DMS53 treated with DMSO at 0.1 percent for 48 hours (cell line): ENCODE results near the gene RPS3.
"Not testable (repeated sequence)": the region's sequence is repeated elsewhere in the genome, so short reads cannot be mapped to it uniquely, and the experiment has no call there.

Experiments
- DNase-seq: peaks from one replicate; lab custom pipeline; 2025; ENCODE audit not compliant: unreplicated experiment; lab: John Stamatoyannopoulos, UW

RPS3 gene

DNA sequence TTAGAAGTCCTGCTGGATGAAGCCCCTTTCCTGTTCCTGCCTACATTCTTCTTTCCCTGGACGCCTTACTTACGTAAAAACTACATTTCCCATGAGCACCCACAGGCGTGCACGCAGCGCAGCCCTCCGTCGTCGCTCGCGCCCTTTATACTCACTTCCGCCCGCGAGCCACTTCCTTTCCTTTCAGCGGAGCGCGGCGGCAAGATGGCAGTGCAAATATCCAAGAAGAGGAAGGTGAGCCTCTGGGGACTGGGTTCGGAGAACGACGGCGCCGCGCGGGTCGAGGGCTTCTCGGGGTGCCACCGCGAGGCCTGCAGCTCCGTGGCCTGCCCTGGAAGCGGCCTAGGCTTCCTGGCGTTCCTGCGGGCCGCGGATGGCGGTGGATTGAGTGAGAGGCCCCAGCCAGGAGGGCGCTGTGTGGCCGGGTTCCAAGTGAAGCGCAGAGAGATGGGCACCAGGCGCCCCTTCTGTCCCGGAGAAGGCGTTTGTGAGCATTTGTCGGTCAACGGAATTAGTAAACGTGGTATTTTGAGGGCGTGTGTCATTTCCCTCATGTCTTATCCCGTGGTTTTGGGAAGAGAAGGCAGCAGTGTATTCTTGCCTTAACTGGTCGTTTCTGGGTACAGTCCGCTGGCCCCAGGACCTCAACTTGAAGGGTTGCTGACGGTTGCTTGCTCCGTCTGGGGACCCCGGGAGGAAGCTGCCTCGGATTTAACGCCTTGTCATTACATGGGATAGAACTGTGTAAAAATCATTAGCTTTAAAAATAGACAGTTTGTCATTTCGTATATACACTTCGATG, at the start of gene RPS3:
Gene RPS3 (plus strand): TSS at position 175 of the 802 bp plus-strand sequence. CDS start 30 bp downstream, at position 205.
- DNase-seq = peak; percentile 96

DNA sequence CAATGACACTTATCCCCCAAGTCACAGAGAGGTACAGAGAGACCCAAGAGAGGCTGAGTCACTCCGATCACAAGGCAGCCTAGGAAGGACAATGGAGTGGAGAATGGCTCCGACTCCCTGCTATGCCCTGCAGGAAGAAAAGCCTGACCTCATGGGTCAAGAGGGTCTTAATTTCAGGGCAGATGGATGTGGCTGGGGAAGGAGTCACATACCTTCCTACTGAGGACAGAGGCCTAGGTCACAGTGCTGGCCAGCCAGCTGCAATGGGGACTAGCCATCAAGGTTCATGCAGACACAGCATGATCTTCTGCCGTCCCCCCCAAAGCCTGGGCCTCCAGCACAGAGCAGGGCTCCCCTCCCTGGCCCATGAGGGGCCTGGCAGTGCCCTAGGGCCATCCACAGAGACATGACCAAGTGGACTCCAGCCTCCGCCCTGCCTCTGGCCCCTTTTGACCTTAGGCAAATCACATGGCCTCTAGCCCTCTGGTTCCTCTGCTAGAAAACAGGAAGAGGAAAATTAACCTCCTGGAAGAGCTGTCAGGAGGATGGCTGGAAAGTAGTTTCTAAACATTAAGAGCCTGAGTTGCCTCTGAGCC, 49.7 kb upstream of the RPS3 start:
- peak; percentile 61 for DNase-seq

DNA sequence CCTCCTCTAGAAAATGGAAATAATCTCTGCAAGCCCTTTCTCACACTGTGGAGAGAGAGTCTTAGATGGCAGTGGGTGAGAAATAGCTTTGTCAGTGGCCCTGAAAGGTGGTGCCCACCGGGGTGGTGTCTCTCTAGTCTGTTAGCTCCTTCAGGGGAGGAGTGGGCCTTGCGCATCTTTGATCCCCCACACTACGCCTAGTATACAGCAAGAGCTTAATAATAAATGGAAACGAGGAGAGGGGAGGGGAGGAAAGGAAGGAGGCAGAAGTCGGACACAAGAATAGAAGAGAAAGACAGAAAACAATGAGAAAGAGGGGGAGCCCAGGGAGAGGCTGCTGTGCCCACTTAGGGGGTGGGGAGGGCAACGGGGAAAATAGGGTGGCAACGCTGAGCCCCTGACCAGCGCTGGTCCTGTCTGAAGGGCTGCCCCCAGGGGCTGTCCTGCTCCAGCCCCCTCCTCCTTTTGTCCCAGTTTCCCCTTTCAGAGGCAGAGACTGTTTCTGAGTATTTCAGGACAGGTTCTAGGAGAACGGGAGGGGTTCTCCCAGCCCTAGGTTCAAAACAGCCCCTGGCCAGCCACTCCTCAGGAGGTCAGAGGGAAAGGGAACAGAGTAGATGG, 49.1 kb upstream of the RPS3 start:
- DNase-seq = no peak

DNA sequence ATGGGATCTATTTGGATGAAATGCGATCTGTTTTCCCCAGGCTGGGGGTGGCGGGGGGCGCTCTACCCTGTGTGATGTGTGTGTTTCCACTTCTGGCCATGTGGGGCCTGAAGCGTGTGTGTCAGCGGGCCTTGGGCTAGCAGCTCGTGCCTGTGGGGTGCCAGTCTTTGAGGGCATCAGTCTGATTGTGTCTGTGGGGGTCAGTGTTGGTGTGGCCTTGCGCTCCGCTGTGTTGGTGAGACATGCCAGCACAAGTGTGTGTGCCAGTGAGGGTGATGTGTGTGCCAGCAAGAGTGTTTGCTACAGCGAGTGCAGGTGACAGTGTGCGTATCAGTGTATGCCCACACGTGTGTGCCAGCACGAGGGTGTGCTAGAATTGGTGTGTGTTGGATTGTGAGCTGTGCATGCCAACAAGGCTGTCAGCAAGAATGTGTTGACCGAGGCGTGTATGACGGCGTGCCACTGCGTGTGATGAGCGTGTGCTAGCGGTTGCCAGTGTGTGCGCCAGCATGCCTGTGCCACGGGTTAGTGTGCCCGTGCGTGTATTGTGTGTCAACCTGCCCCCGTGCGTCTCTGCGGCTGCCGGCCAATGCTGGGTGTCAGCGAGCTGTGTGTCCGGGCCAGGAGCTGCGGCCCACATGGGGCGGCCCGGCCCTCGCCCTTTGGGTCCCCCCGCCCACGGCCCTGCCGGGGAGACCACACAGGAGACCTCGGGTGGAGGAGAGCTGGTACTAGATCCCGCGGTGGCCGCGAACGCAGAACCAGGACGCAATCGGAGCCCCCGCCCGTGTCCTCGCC, 48.4 kb upstream of the RPS3 start:
- peak; percentile 46 for DNase-seq

DNA sequence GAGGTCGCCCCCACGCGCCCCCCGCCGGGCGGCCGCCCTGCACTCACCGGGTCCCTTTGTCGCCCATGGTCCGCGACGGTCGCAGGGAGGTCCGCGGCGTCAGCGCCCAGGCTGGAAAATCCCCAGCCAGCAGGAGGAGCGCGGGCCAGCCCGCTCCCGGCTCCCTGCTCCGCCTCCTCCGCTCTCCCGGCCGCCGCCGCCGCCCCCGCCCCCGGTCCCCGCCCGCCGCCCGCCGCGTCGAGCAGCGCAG, 47.9 kb upstream of the RPS3 start, which contains the start of gene ARRB1:
Gene ARRB1 (minus strand): TSS at position 121 of the 250 bp plus-strand sequence. CDS start 54 bp downstream, at position 67.
- DNase-seq = peak; percentile 77

DNA sequence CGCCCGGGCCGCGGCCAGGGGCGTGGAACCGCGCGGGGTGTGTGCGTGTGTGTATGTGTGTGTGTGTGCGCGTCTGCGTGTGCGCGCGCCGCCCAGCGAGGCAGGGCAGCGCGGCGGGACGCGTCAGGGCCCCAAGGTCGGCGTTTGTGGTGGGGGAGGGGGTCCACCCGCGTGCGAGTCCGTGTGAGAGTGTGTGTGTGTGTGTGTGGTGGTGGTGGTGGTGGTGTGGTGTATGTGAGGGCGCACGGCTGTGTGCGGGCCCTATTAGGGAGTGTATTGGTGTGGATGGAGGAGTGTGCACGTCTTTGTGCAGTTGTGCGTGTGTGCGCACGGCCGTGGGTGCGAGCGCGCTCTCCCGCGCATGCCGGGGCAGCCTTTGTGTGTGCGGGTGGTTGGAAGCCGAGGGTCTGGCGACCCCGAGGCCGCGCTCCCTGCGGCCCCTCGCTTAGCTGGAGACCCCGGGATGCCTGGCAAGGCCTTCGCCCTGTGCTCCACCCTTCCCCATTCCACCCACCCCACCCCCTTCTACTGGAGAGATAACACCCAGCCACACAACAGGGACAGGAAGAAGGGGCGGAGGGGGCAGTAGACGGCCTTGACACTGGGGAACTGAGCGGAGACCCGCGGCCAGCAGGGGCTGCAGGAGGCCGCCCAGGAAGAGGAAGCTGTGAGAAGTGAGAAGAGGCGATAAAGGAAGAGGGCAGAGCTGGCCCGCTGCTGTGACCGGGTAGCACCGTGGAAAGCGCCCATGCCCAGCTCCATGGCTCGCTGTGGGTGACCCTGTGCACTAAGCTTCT, 47.3 kb upstream of the RPS3 start:
- DNase-seq = peak; percentile 77

DNA sequence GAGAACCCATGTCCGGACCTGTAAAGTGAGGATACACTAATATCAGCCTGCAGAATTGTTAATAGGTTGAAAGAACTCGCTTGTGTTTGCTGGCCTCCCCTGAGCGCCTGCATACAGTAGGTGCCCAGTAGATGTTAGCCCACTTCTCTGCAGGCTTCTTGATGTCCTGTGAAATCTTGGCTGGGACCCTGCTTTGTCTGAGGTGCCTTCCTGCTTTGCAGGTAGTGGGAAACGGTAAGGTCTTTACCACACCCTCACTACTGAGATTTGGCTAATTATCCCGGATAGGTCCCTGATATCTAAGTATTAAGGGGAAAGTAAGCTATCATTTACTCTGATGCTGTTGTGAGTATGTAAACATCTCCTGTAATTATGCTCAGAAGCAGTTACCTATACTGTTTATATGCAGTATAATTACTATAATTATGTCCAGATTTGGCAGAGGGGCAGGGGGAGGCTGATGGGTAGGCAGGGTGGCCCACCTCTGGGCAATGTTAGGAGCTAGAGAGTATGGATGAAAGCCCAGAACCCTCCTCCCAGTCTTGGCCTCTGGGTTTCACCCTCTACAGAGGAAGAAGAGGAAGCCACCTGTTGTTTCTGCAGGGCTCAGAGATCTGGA, 46.6 kb upstream of the RPS3 start:
- DNase-seq = no peak

DNA sequence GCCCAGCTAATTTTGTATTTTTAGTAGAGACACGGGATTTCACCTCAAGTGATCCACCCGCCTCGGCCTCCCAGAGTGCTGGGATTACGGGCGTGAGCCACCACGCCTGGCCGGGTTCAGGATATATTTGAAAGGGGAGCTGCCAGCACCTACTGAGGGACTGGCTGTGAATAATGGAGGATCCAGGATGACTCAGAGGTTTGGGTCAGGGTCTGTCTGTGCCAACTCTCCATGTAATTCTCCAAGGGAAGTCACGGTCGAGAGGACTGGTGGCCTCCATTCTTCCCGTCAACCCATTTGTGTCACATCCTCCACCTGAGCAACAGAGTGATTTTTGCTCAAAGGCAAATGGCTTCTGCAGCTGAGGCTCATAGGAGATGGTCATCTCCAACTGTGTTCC, 44.3 kb upstream of the RPS3 start:
- no peak for DNase-seq

DNA sequence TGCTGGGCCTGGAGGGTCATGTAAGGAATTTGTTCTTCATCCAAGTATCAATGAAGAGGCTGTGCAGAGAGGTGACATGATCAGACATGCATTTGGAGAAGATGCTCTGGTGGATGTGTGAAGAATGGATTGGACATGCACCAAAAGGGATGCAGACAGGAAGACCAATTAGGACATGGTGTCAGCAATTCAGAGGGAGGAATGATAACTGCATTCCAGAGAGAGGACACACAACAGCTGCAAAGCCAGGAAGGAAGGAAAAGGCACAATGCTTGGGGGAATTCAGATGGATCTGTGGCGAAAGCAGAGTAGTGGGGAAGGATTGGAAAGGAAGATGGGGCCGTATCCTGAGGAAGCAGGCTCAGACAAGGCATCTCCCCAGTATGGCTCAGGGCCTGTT, 42.7 kb upstream of the RPS3 start:
- DNase-seq = no peak

DNA sequence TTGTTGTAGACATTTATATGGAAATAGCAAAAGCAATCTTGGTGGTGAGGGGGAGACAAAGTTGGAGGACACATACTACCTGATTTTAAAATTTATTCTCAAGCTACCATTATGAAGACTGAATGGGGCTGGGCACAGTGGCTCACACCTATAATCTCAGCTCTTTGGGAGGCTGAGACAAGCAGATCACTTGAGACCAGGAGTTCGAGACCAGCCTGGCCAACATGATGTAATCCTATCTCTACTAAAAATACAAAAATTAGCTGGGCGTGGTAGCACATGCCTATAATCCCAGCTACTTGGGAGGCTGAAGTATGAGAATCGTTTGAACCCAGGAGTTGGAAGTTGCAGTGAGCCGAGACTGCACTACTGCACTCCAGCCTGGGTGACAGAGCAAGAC, 37.0 kb upstream of the RPS3 start:
- DNase-seq = not testable (repeated sequence)

DNA sequence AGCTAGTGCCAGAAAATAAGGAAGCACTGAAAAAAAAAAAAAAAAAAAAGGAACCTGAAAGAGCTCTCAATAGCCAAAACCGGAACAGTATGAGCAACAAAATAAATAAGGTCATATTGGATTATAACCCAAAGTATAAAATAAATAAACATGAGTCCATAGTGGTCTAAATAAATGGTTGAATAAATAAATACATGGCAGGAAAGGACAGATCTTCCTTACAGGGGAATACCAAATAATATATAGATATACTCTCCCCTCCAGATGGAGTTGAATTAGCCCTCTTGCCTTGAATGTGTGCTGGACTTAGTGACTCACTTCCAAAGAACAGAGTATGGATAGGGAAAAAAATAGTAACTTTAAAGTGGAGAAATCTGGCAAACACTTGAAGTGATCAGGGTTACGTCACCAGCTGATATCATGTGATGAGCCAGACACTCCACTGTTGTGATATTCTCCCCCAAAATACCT, 33.6 kb upstream of the RPS3 start:
- DNase-seq = peak; percentile 99

DNA sequence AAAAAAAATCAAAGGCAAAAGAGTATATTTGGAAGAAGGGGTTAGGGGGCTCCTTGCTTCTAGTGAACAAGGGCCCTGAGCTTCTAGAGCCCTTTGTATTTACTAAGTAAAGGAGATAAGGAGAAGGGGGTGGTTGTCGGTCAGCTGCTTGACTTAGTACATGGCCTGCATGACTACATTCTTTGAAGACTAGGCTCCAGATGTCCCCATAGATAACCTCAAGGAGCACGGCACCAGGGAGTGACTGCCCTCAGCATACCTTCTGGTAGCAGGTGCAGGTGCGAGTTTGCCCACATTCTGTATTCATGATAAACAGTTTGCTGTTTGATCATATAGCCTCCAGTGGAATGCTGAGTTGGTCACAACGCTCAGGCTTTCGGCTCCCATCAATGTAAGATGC, 32.5 kb upstream of the RPS3 start:
- DNase-seq = not testable (repeated sequence)

DNA sequence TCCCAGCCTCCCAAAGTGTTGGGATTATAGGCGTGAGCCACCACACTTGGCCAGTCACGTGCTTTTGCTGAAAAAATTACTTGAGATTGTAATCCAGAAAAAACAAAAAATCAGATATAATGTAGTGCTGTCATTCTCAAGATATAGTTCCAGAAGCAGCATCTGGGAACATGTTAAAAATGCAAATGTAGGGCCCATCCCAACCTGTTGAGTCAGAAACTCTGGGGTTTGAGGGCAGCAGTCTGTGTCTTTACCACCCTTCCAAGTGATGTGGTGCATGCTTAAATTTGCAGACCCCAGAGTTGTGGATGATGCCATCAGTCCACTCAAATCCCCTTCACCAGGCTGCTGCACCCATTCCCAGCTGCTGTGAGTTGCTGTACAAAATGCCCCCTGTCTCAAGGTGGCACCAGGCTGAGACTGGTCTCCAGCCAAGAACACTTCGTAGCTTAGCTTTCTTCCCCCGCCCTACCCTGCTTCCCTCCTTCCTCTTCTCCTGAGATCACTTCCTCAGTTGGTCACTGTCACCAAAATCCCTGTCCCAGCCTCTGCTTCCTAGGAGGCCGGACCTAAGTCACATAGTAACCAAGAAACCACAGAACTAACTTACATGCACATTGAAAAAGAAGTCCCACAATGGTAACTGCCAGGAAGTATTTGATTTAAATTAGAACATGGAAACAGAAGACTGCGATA, 29.6 kb upstream of the RPS3 start:
- no peak for DNase-seq

DNA sequence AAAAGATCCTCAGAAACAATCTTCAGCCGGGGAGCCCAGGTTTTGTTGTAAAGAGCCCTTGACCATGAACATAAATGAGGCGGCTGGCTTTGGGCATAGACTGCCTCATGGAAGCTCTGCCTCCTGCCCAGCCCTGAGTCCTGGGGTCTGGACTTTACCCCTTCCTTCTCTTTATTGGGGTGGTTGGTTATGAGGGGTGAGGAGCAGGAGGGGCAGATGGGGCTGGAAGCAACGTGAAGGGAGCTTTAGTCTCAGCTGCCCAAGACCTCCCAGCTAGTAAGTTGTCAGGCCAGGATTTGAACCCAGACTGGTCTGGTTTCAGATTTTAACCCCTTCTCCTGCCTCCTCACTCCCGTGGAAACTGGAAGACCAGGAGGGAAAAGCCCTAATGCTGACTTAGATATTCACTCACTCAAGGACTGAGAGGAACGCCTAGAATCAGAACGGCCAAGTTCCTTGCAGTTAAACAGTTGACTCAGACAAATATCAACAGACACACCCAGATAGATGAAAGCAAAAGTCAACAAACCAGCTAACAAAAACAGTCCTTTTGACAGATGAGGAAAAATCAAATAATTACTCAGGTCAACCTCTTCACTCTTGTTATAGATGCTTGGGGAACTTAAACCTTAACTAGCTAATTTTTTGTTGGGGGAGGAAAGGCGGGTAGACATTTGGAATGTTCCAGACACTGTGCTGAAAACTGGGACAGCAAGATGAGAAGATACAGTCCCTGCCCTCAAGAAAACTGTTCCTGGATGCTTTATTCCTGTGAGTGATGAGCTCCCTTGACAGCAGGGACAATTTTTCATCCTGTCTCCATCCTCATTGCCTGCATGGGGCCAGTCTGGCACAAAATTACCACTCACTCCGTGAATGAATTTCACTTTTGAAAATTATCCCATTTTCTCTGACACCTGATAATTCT, 27.1 kb upstream of the RPS3 start:
- peak; percentile 97 for DNase-seq

DNA sequence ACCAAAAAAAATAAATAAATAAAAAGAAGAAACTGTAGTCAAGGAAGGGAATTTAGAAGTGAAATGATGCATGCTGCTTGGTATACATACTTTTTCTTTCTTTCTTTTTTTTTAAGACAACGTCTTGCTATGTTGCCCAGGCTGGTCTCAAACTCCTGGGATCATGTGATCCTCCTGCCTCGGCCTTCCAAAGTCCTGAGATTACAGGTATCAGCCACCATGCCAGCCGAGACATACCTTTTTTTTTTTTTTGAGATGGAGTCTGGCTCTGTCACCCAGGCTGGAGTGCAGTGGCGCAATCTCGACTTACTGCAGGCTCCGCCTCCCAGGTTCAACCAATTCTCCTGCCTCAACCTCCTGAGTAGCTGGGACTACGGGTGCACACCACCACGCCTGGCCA, 26.1 kb upstream of the RPS3 start:
- no peak for DNase-seq

DNA sequence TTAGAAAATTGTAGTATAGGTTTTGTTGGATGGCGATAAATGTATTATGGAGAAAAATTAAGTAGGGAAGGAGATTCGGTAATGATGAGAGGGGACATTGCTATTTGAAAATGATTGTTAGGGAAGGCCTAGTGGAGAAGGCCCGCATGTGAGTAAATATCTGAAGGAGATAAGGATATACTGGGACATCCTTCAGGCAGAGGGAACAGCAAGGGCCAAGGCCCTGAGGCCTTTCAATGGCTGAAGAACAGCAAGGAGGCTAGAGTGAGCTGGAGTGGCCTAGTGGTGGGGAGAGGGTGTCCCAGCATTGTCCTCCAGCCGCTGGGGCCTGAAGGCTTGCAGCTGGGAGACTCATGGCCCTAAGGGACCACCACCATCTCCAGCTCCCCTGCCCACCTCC, 24.7 kb upstream of the RPS3 start:
- DNase-seq = no peak

DNA sequence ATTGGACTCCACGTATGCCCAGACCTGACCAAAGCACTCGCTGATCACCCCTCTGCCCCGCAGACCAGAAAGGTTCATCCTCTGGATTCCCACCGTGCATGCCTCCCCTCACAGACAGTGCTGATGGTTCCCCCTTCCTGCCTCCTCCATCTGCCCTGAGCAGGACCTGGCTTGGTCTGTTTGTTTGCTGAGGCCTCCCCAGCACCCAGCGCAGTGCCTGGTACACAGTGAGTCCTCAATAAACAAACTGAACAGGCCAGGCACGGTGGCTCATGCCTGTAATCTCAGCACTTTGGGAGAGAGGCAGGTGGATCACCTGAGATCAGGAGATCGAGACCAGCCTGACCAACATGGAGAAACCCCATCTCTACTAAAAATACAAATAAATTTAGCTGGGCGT, 23.7 kb upstream of the RPS3 start:
- DNase-seq = no peak

DNA sequence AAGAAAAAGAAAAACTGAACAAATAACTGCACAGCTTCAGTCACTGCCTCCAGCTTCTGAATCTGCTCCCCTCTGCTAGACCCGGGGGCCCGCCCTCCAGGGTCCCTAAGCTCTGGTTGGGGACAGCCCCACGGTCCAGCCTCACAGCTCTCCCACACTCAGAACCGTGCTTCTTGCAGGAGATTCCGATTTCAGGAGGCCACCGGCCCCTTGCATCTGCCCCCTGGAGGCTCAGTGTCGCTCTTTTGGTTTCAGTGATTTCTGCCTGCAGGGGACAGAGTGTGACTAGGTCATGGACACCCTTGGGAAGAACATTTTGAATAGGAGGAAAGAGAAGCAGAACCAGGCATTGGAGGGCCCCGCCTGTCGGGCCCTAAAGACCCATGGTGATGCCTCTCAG, 23.1 kb upstream of the RPS3 start:
- DNase-seq = no peak

DNA sequence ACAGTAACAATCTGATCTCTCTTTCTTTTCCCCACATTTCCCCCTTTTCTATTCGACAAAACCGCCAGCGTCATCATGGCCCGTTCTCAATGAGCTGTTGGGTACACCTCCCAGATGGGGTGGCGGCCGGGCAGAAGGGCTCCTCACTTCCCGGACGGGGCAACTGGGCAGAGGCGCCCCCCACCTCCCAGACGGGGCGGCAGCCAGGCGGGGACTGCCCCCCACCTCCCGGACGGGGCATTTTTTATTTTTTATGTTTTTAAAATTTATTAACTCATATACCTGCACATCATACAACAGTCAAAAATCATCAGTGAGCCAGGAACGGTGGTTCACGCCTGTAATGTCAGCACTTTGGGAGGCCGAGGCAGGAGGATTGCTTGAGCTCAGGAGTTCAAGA, 20.5 kb upstream of the RPS3 start:
- DNase-seq = not testable (repeated sequence)
